ENCODE results near the gene C1orf226. TPM values are rescaled to one million over a fixed set of nuclear protein-coding genes. Genes with fewer than 3 reads are reported as not detected.
"Not testable (repeated sequence)": the region's sequence is repeated elsewhere in the genome, so short reads cannot be mapped to it uniquely, and the experiment has no call there.

C1orf226 gene
- total RNA-seq, 1 donor from 2014 or later: 5.8 TPM

GRCh38 chr1:162396201-162396906, 14.8 kb downstream of the C1orf226 start:
- ATAC-seq: no peak
- intact Hi-C loops (cut with micrococcal nuclease): no loop called here
- DNase-seq: no peak

DNA sequence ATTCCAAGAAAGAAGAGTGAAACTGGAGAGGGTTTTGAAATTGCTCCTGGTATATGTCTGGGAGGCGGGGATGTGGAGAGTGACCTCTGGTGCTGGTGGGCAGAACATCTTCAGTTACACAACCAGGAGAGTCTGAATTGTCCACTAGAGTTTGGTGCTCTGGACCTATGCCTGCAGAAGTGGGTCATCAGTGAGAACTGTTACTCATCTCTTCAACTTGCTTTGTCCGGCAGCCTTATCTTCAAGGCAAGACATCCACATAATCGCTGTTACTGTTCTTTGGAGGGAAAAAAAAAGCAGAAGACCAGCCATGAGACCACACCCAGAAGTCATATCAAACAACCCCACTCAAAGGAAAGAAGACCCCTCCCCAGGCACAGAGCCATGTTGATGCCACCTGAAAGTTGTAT, 15.5 kb downstream of the C1orf226 start:
- no peak for ATAC-seq

DNA sequence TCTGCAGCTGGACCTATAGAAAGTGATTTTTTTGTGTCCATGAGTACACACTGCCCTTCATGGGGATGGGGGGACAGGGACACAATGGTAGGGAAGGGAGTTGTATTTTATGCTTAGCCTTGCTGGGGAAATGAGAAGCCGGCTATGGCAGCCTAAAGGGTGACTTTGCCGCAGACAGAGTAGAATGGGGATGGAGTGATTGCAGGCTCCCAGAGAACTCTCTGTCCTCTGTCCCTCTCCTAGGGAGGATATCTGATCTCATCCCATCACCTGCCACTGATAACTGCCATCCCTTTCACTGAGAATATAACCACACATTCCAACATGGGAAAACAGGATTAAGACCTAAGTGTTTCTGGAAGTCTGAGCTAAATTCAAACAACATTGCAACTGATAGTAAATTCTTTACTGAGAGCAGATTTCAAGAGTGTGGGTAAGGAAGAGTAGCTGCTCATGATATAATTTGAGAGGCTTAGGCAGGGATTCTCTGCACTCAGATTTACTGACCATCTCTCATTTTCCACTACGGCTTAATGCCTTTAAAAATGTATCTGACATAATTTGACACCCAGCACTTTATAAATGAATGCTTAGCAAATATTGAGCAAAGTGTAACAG, 16.5 kb downstream of the C1orf226 start:
- ATAC-seq: no peak
- no peak for DNase-seq
- intact Hi-C loops (cut with micrococcal nuclease): no loop called here

More for the DNA sequence above, 15.5 kb downstream of the C1orf226 start:
- intact Hi-C loops (cut with micrococcal nuclease): no loop called here
- DNase-seq: no peak

DNA sequence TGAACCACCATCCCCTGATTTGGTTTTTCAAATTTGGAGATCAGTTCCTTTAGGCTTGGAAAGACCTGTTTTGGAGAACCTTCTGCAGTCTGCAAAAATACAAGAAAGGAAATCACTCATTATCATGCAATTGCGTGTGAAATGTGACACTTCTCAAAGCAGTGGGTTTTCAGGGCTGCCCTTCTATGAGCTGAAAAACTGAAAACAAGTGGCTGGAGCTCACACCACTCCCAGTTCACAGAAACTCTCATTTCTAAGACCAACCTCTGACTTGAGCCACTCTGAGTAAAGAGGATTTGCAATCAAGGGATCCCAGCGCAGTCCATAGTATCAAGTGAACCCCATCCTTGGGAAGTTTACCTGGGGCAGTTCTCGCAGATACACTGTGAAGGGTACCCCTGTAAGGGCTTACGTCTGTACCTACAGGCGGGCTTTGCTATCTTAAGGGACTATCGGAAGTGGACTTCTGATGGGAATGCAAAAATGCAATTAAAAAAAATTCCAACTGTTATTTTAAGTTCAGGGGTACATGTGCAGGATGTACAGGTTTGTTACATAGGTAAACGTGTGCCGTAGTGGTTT, 17.6 kb downstream of the C1orf226 start:
- ATAC-seq (no peak), DNase-seq (no peak)
- intact Hi-C loops (cut with micrococcal nuclease): no loop called here

DNA sequence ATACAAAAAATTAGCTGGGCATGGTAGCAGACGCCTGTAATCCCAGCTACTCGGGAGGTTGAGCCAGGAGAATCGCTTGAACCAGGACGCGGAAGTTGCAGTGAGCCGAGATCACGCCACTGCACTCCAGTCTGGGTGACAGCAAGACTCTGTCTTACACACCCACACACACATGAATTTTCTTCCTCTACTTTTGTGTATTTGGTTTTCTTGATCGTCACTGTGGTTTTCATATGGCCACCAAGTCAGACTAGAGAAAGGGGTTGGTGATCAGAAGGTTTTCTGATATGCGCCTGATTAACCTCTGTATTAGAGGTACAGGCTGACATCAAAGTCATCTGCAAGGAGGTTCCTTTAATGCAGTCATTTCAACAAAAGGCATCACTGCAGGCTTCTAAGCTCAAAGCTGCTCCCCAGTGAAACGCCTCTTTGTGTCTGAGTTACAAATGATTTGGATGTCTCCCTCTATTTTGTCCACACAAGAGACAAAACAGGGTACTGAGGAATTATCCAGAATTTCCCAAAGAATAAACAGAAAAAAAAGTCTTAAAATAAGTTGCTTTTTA, 19.3 kb downstream of the C1orf226 start:
- ATAC-seq (no peak), DNase-seq (no peak)
- intact Hi-C loops (cut with micrococcal nuclease): no loop called here

DNA sequence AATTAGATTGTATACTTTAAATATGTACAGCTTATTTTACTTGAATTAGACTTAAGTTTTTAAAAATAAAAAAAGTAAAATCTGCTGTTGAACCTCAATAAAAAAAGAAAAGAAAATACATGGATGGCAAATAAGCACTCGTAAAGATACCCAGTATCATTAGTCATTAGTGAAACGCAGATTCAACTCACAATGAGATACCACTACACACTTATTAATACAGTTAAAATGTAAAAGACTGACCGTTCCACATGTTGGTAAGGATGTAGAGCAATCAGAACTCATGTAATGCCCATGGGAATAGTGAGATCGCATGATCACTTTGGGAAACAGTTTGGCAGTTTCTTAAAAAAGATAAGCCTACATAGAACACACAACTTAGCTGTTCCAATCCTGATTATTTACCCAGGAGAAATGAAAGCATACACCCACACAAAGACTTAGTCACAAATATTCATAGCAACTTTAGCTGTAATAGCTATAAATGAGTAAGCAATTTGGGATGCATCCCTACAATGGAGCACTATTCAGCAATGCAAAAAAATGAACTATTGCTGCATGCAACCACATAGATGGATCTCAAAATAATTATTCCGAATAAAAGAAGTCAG, 23.1 kb downstream of the C1orf226 start:
- intact Hi-C loops (cut with micrococcal nuclease): no loop called here
- peak; percentile 43 for ATAC-seq
- DNase-seq: no peak

GRCh38 chr1:162405800-162406199, 24.3 kb downstream of the C1orf226 start:
- intact Hi-C loops (cut with micrococcal nuclease): no loop called here
- DNase-seq: no peak
- ATAC-seq: no peak

- DNase-seq: no peak
These were observed 25.3 kb downstream of the C1orf226 start for GRCh38 chr1:162406811-162407210.

DNA sequence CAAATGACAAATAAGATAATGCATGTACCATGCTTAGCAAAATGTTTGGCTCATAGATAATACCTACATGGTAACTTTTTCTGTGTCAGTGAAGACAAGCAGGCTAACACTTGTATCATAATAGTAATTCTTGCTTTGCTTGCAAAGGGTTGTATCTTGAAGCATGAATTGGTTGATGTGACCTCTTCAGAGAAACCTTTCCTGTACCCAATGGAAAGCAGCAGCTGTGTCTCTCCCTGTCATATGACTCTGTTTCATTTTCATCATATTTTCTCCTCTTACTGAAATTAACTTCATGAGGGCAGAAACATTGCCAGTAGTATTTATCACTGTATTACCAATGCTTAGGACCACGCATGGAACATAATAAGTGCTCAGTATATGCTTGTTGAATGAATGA, 26.0 kb downstream of the C1orf226 start:
- ATAC-seq (no peak), DNase-seq (no peak)
- intact Hi-C loops (cut with micrococcal nuclease): no loop called here

More at GRCh38 chr1:162406811-162407210, 25.3 kb downstream of the C1orf226 start:
- no peak for ATAC-seq
- intact Hi-C loops (cut with micrococcal nuclease): no loop called here

DNA sequence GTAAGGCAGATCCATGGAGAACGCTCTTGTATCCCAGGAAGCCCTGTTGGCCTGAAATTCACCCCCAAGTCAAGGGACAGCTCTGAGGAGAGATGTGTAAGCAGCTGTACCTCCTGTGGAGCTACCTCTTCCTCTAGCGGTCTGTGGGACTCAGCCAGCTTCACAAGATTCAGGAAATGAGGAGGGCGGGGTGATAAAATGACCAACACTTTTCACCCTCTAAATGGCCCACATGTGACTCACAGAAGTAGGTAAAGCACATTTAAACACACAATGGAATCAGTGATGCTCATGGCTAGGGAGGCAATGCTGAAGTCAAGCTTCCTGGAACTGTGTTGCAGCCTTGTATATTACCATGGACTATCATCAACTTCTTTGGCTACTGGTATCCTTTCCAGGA, 30.5 kb downstream of the C1orf226 start, which contains the start of gene SH2D1B:
SH2D1B (minus strand) TSS at position 135 of the 400 bp plus-strand sequence; CDS start at position 15, 120 bp downstream.
- no peak for ATAC-seq
- intact Hi-C loops (cut with micrococcal nuclease): no loop called here
- DNase-seq: no peak

DNA sequence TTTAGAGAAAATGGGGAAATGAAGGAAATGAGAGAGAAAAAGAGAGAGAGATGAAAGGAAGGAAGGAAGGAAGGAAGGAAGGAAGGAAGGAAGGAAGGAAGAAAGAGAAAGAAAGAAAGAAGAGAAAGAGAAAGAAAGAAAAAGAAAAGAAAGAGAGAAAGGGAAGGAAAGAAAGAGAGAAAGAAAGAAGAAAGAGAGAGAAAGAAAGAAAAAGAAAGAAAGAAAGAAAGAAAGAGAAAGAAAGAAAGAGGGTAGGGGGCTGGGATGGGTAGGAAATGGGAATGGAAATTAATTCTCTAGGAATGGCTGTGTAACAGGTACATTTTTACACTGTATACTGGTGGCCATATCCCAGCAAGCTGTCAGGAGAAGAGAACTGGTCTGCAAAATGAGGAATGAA, 34.7 kb downstream of the C1orf226 start:
- intact Hi-C loops (cut with micrococcal nuclease): no loop called here
- no peak for ATAC-seq
- DNase-seq: no peak

- intact Hi-C loops (cut with micrococcal nuclease): no loop called here
- ATAC-seq (no peak), DNase-seq (no peak)
These were observed 35.4 kb downstream of the C1orf226 start for GRCh38 chr1:162416909-162417308.

DNA sequence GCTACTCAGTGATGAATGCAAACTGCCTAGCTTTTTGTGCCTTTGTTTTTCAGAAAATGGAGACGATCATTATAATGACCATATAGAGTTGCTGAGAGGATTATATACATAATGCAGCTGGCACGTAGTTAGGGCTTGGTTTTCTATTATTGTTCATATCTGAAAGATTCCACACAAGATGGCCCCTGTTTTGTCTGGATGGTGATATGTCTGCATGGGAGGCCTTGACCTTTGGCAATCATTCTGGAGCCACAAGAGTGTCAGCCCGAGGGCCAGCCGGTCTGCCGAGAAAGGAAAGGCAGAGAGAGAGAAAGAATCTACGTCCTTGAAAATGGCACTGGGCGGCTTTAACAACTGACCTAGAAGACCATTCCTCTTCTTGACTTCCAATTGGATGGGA, 36.1 kb downstream of the C1orf226 start:
- intact Hi-C loops (cut with micrococcal nuclease): no loop called here
- ATAC-seq (no peak), DNase-seq (no peak)

DNA sequence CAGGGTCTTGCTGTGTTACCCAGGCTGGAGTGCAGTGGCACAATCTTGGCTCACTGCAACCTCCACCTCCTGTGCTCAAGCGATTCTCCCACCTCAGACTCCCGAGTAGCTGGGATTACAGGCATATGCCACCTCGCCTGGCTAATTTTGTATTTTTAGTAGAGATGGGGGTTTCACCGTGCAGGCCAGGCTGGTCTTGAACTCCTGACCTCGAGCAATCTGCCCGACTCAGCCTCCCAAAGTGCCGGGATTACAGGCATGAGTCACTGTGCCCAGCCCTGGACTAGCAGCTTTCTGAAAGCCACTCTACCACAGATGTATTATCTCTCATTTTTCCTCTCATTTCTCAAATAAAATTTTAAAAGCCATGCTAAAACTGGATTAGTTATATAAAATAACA, 37.1 kb downstream of the C1orf226 start:
- ATAC-seq; intact Hi-C loops (cut with micrococcal nuclease); DNase-seq: not testable (repeated sequence)

DNA sequence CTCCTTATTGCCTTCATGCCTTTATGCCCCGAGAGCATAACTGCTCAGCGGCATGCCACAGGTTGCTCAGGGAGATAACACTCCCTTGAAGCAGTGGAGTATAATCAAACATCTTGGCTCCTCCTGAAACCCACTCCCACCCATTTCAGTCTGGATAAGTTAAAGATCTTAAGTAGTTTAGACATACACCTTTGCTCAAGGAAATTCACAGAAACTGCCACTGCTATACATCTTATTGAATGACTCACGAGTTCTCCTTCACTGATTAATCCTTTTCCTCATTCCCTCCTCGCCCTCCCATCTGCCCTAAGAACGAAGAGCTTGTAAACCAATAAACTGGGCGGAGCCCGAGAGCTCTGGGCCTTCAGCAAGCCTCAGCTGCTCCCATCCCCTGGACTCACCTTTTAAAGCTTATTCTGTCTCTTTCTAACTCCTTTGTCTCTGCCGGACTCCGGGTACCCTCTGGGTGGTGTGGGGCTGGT, 38.0 kb downstream of the C1orf226 start:
- DNase-seq; intact Hi-C loops (cut with micrococcal nuclease); ATAC-seq: not testable (repeated sequence)

GRCh38 chr1:162420120-162420519, 38.6 kb downstream of the C1orf226 start:
- no peak for DNase-seq
- no peak for ATAC-seq
- intact Hi-C loops (cut with micrococcal nuclease): no loop called here

GRCh38 chr1:162421258-162422164, 40.0 kb downstream of the C1orf226 start:
- DNase-seq (no peak), ATAC-seq (no peak)
- intact Hi-C loops (cut with micrococcal nuclease): no loop called here

- intact Hi-C loops (cut with micrococcal nuclease): no loop called here
- DNase-seq (no peak), ATAC-seq (peak; percentile 32)
These were observed 41.3 kb downstream of the C1orf226 start for GRCh38 chr1:162422662-162423375.

Measured in left ventricle myocardium superior (tissue), 1 donor.